ENCODE data around the gene KCNB1. TPM values are rescaled to one million over a fixed set of nuclear protein-coding genes. Genes with fewer than 3 reads are reported as not detected.
"Not testable (repeated sequence)": the region's sequence is repeated elsewhere in the genome, so short reads cannot be mapped to it uniquely, and the experiment has no call there.

KCNB1 gene
- total RNA-seq, 5 donors from 2014 or later (not counting 1 experiment from before 2014, with no cell fraction given), result 0.03 to 0.13 (median 0.12) TPM; not detected in 1

DNA sequence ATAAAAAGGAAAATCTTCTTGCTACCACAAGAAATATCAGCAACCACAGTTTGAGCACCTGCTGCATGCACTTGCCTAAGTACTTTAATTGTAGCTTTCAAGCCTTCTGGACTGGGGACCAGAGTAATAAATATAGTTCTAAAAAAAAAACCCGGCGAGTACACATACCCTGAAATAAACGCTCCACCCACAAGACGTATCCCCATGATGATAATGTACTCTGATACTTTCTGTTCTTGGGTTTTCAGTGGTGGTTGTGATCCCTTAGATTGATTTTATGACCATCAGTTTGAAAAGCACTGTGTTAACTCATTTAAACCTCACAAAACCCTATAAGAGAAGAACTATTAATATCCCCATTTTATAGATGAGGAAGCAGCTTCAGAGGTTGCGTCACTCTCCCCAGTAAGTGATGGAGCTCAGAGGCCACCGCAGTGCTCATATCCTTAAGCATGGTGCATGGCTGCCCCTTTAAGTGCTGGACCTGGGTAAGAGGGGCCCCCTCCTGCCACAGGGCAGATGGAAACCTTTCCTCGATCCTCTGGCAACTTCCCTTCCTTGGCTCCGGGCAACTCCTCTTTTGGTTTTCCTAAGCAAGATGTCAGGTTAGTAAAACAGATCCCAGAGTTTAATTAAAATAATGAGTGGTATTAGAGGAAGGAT, 67.3 kb downstream of the KCNB1 start:
- H3K4me3 Mint-ChIP-seq, result no peak overlapping the region
- H3K36me3 ChIP-seq (ENCODE audit: control insufficient read depth in 2 of 2, extremely low read depth in 1 of 2, insufficient read depth in 1 of 2, low read length in 1 of 2), result no peaks in the 10 kb centered on the region
- H3K4me3 ChIP-seq (ENCODE audit: control insufficient read depth in 1 of 2, extremely low read depth in 1 of 2, low read length in 1 of 2), result no peak overlapping the region
- peaks cover 10 to 14% of the 10 kb centered on the region in 2 donors for H3K27me3 Mint-ChIP-seq
- H3K36me3 Mint-ChIP-seq, result no peaks in the 10 kb centered on the region
- WGBS (ENCODE audit: insufficient coverage), result 86% methylated on average over 1 of the region's 8 CpGs
- CTCF ChIA-PET, result no interaction called here
- ATAC-seq (replicated peaks in 1 of 4) (no peak), DNase-seq (no peak)
- POLR2A ChIA-PET, result no interaction called here
- no peaks in the 10 kb centered on the region for H3K4me1 ChIP-seq (ENCODE audit: control insufficient read depth in 1 of 2, extremely low read depth in 1 of 2, insufficient read depth in 2 of 2, low read length in 2 of 2)
- H3K4me1 Mint-ChIP-seq, result no peaks in the 10 kb centered on the region
- H3K27ac ChIP-seq (ENCODE audit: low read length), result no peak overlapping the region
- H3K27me3 ChIP-seq (replicated peaks in 1 of 2; ENCODE audit: control insufficient read depth in 2 of 2, extremely low read depth in 1 of 2, insufficient read depth in 2 of 2, low read length in 1 of 2), result peaks cover 0 to 21% of the 10 kb centered on the region in 2 experiments
- no peaks in the 10 kb centered on the region for H3K9me3 ChIP-seq
- no peak overlapping the region for H3K27ac Mint-ChIP-seq
- no peaks in the 10 kb centered on the region for H3K9me3 Mint-ChIP-seq

DNA sequence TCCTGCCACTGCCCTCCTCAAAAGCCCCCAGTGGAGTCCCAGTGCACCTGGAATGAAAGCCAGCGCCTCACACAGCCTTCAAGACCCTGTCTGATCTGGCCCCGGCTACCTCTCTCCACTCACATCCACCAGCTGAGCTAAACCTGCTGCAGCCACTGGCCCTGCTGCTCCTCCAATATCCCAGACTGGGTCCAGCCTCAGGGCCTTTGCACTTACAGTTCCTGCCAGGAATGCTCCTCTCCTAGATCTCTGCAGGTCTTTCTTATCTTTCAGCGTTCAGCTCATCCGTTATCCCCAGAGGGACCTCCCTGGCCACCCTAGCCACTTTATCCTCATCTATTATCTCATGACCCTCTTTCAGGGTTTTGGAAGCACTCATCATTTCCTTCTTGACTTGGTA, 68.8 kb downstream of the KCNB1 start:
- Mint-ChIP-seq H3K4me3 (no peak overlapping the region), H3K4me1 (no peaks in the 10 kb centered on the region), H3K9me3 (no peaks in the 10 kb centered on the region), H3K36me3 (no peaks in the 10 kb centered on the region), H3K27me3 (peaks cover 13 to 18% of the 10 kb centered on the region in 2 donors), H3K27ac (no peak overlapping the region)
- no peak overlapping the region for H3K4me3 ChIP-seq (ENCODE audit: control insufficient read depth in 1 of 2, extremely low read depth in 1 of 2, low read length in 1 of 2)
- DNase-seq (no peak), ATAC-seq (replicated peaks in 1 of 4) (no peak)
- CTCF ChIA-PET, result no interaction called here
- peaks cover 0 to 29% of the 10 kb centered on the region in 2 experiments for H3K27me3 ChIP-seq (replicated peaks in 1 of 2; ENCODE audit: control insufficient read depth in 2 of 2, extremely low read depth in 1 of 2, insufficient read depth in 2 of 2, low read length in 1 of 2)
- WGBS (ENCODE audit: insufficient coverage), result 75% methylated on average over 3 of the region's 4 CpGs
- POLR2A ChIA-PET, result no interaction called here
- no peaks in the 10 kb centered on the region for H3K4me1 ChIP-seq (ENCODE audit: control insufficient read depth in 1 of 2, extremely low read depth in 1 of 2, insufficient read depth in 2 of 2, low read length in 2 of 2)
- no peaks in the 10 kb centered on the region for H3K9me3 ChIP-seq
- H3K27ac ChIP-seq (ENCODE audit: low read length), result no peak overlapping the region
- no peaks in the 10 kb centered on the region for H3K36me3 ChIP-seq (ENCODE audit: control insufficient read depth in 2 of 2, extremely low read depth in 1 of 2, insufficient read depth in 1 of 2, low read length in 1 of 2)

DNA sequence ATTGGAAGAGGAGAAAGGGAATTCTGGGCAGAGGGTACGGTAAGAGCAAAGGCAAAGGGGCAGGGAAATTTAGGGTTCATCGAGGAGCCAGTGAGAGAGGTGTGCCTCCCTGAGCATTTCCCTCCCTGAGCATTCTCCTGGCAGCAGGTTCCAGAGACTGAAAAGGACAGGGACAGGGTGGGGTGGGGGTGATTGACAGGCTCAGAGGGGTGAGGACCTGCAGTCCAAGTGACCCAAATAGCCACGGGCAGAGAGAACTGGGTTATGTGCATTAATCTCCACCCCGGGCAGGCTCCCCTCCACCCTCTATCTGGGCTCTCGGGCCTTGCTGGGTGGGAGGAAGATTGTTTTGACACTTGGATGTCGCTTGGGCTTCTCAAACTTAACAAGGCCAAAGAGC, 69.5 kb downstream of the KCNB1 start:
- Mint-ChIP-seq H3K36me3 (no peaks in the 10 kb centered on the region), H3K9me3 (no peaks in the 10 kb centered on the region), H3K27ac (no peak overlapping the region), H3K4me1 (no peaks in the 10 kb centered on the region), H3K4me3 (no peak overlapping the region), H3K27me3 (peaks cover 13 to 18% of the 10 kb centered on the region in 2 donors)
- Histone ChIP-seq H3K4me1 (ENCODE audit: control insufficient read depth in 1 of 2, extremely low read depth in 1 of 2, insufficient read depth in 2 of 2, low read length in 2 of 2) (no peaks in the 10 kb centered on the region), H3K9me3 (no peaks in the 10 kb centered on the region), H3K27me3 (replicated peaks in 1 of 2; ENCODE audit: control insufficient read depth in 2 of 2, extremely low read depth in 1 of 2, insufficient read depth in 2 of 2, low read length in 1 of 2) (peaks cover 0 to 30% of the 10 kb centered on the region in 2 experiments), H3K27ac (ENCODE audit: low read length) (no peak overlapping the region), H3K4me3 (ENCODE audit: control insufficient read depth in 1 of 2, extremely low read depth in 1 of 2, low read length in 1 of 2) (no peak overlapping the region), H3K36me3 (ENCODE audit: control insufficient read depth in 2 of 2, extremely low read depth in 1 of 2, insufficient read depth in 1 of 2, low read length in 1 of 2) (no peaks in the 10 kb centered on the region)
- no peak for DNase-seq
- 60% methylated on average over 2 of the region's 6 CpGs for WGBS (ENCODE audit: insufficient coverage)
- POLR2A ChIA-PET, result no interaction called here
- ATAC-seq (replicated peaks in 1 of 4), result no peak
- CTCF ChIA-PET, result no interaction called here

DNA sequence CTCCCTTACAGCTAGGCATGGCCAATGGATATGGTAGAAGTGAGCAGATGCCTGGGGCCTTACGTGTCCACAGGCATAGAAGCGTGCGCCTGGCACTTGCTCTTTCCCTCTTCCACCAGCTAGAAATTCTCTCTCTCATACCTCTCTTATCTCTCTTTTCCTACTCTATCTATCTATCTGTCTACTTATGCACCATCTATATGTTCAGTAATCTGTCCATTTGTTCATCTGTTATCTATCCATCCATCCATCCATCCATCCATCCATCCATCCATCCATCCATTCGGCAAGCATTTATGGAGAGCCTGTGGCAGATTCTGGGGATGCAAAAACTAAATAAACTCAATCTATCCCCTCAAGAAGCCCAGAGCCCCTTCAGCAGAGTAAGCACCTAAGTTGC, 70.2 kb downstream of the KCNB1 start:
- no peak overlapping the region for H3K4me3 Mint-ChIP-seq
- no peak overlapping the region for H3K27ac Mint-ChIP-seq
- DNase-seq (no peak), ATAC-seq (replicated peaks in 1 of 4) (no peak)
- 96% methylated on average over 4 of the region's 4 CpGs for WGBS (ENCODE audit: insufficient coverage)
- ChIA-PET CTCF (no interaction called here), POLR2A (no interaction called here)
- H3K27ac ChIP-seq (ENCODE audit: low read length), result no peak overlapping the region
- H3K4me3 ChIP-seq (ENCODE audit: control insufficient read depth in 1 of 2, extremely low read depth in 1 of 2, low read length in 1 of 2), result no peak overlapping the region
- H3K9me3 ChIP-seq, result no peaks in the 10 kb centered on the region
- H3K27me3 Mint-ChIP-seq, result peaks cover 13 to 20% of the 10 kb centered on the region in 2 donors
- no peaks in the 10 kb centered on the region for H3K4me1 ChIP-seq (ENCODE audit: control insufficient read depth in 1 of 2, extremely low read depth in 1 of 2, insufficient read depth in 2 of 2, low read length in 2 of 2)
- no peaks in the 10 kb centered on the region for H3K36me3 ChIP-seq (ENCODE audit: control insufficient read depth in 2 of 2, extremely low read depth in 1 of 2, insufficient read depth in 1 of 2, low read length in 1 of 2)
- H3K27me3 ChIP-seq (replicated peaks in 1 of 2; ENCODE audit: control insufficient read depth in 2 of 2, extremely low read depth in 1 of 2, insufficient read depth in 2 of 2, low read length in 1 of 2), result peaks cover 0 to 34% of the 10 kb centered on the region in 2 experiments
- no peaks in the 10 kb centered on the region for H3K9me3 Mint-ChIP-seq
- no peaks in the 10 kb centered on the region for H3K4me1 Mint-ChIP-seq
- H3K36me3 Mint-ChIP-seq, result no peaks in the 10 kb centered on the region

DNA sequence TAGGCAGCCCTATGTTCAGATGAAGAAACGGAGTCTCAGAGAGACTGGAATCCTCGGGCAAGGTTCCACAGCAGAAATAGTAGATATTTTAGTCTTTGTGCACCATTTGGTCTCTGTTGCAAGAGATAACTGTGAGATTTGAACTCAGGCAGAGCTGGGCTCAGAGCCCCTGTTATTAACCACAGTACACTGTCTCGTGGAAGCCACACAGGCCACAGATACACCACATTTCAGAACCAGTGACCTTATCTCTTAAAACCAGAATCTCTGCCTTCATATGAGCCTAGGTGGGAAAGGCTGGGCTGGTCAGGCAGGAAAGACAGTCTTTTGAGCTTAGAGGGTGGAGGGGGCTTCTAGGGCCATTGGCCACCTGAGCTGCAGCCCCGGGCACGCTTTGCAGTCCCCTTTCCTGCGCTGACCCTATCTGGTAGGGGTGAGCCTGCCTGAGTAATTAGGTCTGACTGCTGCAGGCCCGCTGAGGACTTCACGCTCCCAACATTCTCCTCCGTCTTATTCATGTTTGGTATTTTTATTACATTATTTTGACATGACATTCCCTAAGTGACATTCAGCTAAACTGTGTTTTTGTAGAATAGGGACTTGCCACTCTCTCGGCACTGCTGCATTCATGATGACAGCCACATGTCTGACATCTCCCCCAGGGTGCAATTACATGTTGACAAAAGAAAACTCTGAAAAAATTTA, 71.1 kb downstream of the KCNB1 start:
- Histone ChIP-seq H3K9me3 (no peaks in the 10 kb centered on the region), H3K36me3 (ENCODE audit: control insufficient read depth in 2 of 2, extremely low read depth in 1 of 2, insufficient read depth in 1 of 2, low read length in 1 of 2) (no peaks in the 10 kb centered on the region), H3K4me3 (ENCODE audit: control insufficient read depth in 1 of 2, extremely low read depth in 1 of 2, low read length in 1 of 2) (no peak overlapping the region), H3K4me1 (ENCODE audit: control insufficient read depth in 1 of 2, extremely low read depth in 1 of 2, insufficient read depth in 2 of 2, low read length in 2 of 2) (no peaks in the 10 kb centered on the region), H3K27ac (ENCODE audit: low read length) (no peak overlapping the region), H3K27me3 (replicated peaks in 1 of 2; ENCODE audit: control insufficient read depth in 2 of 2, extremely low read depth in 1 of 2, insufficient read depth in 2 of 2, low read length in 1 of 2) (peaks cover 0 to 39% of the 10 kb centered on the region in 2 experiments)
- no peaks in the 10 kb centered on the region for H3K9me3 Mint-ChIP-seq
- ATAC-seq (replicated peaks in 1 of 4) (no peak), DNase-seq (no peak)
- H3K27me3 Mint-ChIP-seq, result peaks cover 13 to 22% of the 10 kb centered on the region in 2 donors
- no peak overlapping the region for H3K4me3 Mint-ChIP-seq
- WGBS (ENCODE audit: insufficient coverage), result 80% methylated on average over 1 of the region's 10 CpGs
- H3K27ac Mint-ChIP-seq, result no peak overlapping the region
- ChIA-PET CTCF (no interaction called here), POLR2A (no interaction called here)
- H3K36me3 Mint-ChIP-seq, result no peaks in the 10 kb centered on the region
- H3K4me1 Mint-ChIP-seq, result no peaks in the 10 kb centered on the region

DNA sequence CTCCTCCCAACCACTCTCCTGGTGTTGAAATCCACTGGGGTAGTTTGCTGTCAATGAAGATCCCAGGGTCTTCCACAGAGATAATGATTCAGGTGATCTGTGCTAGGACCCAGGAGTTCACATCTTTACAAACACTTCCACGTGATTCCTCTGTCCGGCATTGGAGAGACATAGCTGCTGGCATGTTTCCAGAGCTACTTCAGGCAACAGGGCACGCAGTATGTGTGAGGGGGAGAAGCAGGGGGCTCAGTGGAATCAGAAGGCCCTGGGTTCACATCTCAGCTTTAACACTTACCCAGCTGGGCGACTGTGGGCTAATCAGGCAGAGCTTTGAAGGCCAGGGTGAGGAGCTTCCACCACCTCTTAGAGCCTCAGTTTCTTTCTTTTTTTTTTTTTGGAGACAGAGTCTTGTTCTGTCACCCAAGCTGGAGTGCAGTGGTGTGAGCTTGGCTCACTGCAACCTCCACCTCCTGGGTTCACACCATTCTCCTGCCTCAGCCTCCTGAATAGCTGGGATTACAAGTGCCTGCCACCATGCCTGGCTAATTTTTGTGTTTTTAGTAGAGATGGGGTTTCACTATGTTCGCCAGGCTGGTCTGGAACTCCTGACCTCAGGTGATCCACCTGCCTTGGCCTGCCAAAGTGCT, 72.4 kb downstream of the KCNB1 start:
- CTCF ChIA-PET; H3K36me3 ChIP-seq (ENCODE audit: control insufficient read depth in 2 of 2, extremely low read depth in 1 of 2, insufficient read depth in 1 of 2, low read length in 1 of 2); DNase-seq; H3K9me3 ChIP-seq; ATAC-seq (replicated peaks in 1 of 4); H3K4me1 ChIP-seq (ENCODE audit: control insufficient read depth in 1 of 2, extremely low read depth in 1 of 2, insufficient read depth in 2 of 2, low read length in 2 of 2); H3K4me1 Mint-ChIP-seq; H3K27ac ChIP-seq (ENCODE audit: low read length); H3K4me3 Mint-ChIP-seq; POLR2A ChIA-PET; H3K9me3 Mint-ChIP-seq; H3K36me3 Mint-ChIP-seq; H3K27ac Mint-ChIP-seq; H3K4me3 ChIP-seq (ENCODE audit: control insufficient read depth in 1 of 2, extremely low read depth in 1 of 2, low read length in 1 of 2): not testable (repeated sequence)
- WGBS (ENCODE audit: insufficient coverage), result 70% methylated on average over 2 of the region's 5 CpGs
- peaks cover 0 to 40% of the 10 kb centered on the region in 2 experiments for H3K27me3 ChIP-seq (replicated peaks in 1 of 2; ENCODE audit: control insufficient read depth in 2 of 2, extremely low read depth in 1 of 2, insufficient read depth in 2 of 2, low read length in 1 of 2)
- H3K27me3 Mint-ChIP-seq, result peaks cover 13 to 22% of the 10 kb centered on the region in 2 donors
